Naive B cell (primary cell): ENCODE measurements around the gene SP5. TPM values are rescaled to one million over a fixed set of nuclear protein-coding genes. Genes with fewer than 3 reads are reported as not detected.

Source experiments
- ATAC-seq, 2 donors: fragments of 150-1000 bp; cut with Tn5 transposase; 2 replicates each; pipeline ENCODE4 v1.10.0; 2021; ENCODE audit warnings: low read depth in 2 of 2, mild to moderate bottlenecking in 2 of 2, moderate library complexity in 2 of 2
- DNase-seq: peaks from one replicate; pipeline ENCODE4 v3.0.0; 2022
- H3K27ac Mint-ChIP-seq, 6 donors: one replicate each; pipeline ENCODE4 v1.8.0; 2020 to 2022; ENCODE audit warnings: mild to moderate bottlenecking in 6 of 6, mixed read lengths in 6 of 6, moderate library complexity in 5 of 6, inconsistent platforms in 2 of 6
- H3K27me3 Mint-ChIP-seq, 3 donors: one replicate each; pipeline ENCODE4 v1.8.0; 2021 to 2022; ENCODE audit warnings: mixed read lengths in 3 of 3, mild to moderate bottlenecking in 1 of 3
- H3K36me3 Mint-ChIP-seq, 2 donors: one replicate each; pipeline ENCODE4 v1.8.0; 2020 to 2022; ENCODE audit warnings: mixed read lengths in 2 of 2, inconsistent platforms in 1 of 2, mild to moderate bottlenecking in 1 of 2
- H3K4me1 Mint-ChIP-seq, 3 donors: one replicate each; pipeline ENCODE4 v1.8.0; 2020 to 2022; ENCODE audit warnings: mixed read lengths in 3 of 3, inconsistent platforms in 1 of 3, mild to moderate bottlenecking in 1 of 3, moderate library complexity in 1 of 3
- H3K4me3 Mint-ChIP-seq, 8 donors: one replicate each; pipeline ENCODE4 v1.8.0; 2020 to 2022; ENCODE audit warnings: mild to moderate bottlenecking in 8 of 8, mixed read lengths in 8 of 8, moderate library complexity in 8 of 8, inconsistent platforms in 2 of 8
- H3K9me3 Mint-ChIP-seq, 7 donors: one replicate each; pipeline ENCODE4 v1.8.0; 2020 to 2022; ENCODE audit warnings: mixed read lengths in 7 of 7, mild to moderate bottlenecking in 5 of 7, inconsistent platforms in 2 of 7, moderate library complexity in 1 of 7
- polyA plus RNA-seq, 6 donors: library from polyadenylated mRNA; unstranded; fragments of 300-500 nt; fragmentation: Illumina TruSeq; gene quantifications; one replicate each; pipeline ENCODE4 v1.2.3, GENCODE V29; 2021; ENCODE audit warnings: low read depth in 6 of 6

The SP5 gene
- polyA plus RNA-seq, 6 donors from 2014 or later: not detected

DNA sequence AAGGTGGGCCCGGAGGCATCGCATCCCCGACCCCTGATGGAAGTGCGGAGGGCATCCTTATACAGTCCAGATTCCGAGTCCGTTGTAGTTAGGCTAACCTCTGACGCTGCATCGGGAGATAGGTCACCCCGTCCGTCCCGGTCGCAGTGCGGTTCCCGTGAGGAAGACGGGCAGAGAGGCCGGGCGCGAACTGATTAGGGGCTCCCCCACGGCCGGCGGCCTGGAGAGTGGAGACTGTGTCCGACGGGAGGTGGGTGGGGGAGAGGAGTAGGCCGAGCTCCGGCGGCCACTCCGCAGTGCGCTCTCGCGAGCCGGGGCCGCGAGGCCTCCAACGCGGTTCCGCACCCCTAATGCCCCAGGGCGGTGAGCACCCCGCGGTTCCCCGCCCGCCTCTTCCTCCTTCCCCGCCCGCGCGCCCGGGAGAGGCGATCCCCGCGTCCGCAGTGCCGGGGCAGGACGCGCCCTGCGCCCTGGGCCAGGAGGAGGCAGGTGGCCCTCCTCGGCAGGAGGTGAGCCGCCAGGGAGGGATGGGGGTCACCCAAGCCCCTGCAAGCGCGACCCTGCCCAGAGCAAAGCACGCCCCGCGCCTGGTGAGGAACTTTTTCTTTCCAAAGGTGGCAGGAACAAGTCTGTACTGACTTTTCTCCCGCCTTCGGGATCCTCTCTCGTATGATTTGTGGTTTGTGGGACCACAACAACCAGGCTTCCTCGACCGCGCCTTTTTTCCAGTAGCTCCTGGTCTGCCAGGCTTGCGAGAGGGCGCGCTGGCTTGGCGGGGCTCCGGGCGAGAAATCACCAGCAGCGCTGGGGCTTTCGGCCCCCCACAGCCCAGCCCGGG, 1.4 kb upstream of the SP5 start:
- H3K27ac Mint-ChIP-seq: no peak overlapping the region
- H3K9me3 Mint-ChIP-seq: peaks cover 0 to 5% (median 3%) of the 10 kb centered on the region in 7 donors
- H3K36me3 Mint-ChIP-seq: peaks cover 0 to 16% of the 10 kb centered on the region in 2 donors
- peaks cover 57 to 70% (median 70%) of the 10 kb centered on the region in 3 donors for H3K27me3 Mint-ChIP-seq
- H3K4me1 Mint-ChIP-seq: peaks cover 17 to 20% (median 20%) of the 10 kb centered on the region in 3 donors
- peak overlapping the region in 6 of 8 donors; percentile 18 to 73 (median 45) for H3K4me3 Mint-ChIP-seq
- ATAC-seq (no peak), DNase-seq (no peak)

DNA sequence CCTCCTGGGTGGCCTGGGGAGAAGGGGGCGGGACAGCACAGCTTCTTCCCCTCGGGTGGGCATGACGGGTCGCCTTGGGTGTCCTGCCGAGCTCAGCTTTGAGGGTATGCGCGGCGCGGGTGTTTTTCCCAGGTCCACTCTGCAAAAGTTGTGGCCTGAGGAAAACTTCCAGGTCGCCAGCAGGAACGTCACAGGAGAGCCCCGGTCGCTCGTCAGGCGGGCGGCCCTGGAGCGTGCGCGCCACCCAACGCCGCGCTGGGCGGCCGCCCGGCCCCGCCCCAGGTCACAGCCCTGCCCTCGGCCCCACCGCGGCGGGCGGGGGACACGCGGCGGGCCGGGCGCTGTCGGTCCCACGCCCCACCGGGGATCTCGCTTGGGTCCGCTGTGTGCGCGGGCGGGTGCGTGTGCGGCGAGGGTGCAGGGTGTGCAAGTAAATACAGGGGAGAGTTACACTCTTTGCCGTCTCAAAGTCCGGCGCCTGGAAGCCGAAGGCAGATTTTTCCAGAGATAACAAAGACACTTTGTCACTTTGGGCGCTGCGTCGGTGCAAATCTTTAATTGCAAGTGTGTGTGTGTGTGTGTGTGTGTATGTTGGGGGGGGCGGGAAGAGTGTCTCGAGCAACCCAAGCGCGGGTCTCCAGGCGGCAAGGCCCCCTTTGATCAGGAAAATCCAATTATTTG, 616 bp upstream of the SP5 start:
- Mint-ChIP-seq H3K9me3 (peaks cover 0 to 5% (median 3%) of the 10 kb centered on the region in 7 donors), H3K4me1 (peaks cover 17 to 20% (median 20%) of the 10 kb centered on the region in 3 donors), H3K4me3 (peak overlapping the region; percentile 73 to 89 (median 84)), H3K36me3 (peaks cover 0 to 16% of the 10 kb centered on the region in 2 donors), H3K27ac (peak overlapping the region in 2 of 6 donors; percentile 22 to 49), H3K27me3 (peaks cover 53 to 73% (median 72%) of the 10 kb centered on the region in 3 donors)
- DNase-seq (no peak), ATAC-seq (no peak)

DNA sequence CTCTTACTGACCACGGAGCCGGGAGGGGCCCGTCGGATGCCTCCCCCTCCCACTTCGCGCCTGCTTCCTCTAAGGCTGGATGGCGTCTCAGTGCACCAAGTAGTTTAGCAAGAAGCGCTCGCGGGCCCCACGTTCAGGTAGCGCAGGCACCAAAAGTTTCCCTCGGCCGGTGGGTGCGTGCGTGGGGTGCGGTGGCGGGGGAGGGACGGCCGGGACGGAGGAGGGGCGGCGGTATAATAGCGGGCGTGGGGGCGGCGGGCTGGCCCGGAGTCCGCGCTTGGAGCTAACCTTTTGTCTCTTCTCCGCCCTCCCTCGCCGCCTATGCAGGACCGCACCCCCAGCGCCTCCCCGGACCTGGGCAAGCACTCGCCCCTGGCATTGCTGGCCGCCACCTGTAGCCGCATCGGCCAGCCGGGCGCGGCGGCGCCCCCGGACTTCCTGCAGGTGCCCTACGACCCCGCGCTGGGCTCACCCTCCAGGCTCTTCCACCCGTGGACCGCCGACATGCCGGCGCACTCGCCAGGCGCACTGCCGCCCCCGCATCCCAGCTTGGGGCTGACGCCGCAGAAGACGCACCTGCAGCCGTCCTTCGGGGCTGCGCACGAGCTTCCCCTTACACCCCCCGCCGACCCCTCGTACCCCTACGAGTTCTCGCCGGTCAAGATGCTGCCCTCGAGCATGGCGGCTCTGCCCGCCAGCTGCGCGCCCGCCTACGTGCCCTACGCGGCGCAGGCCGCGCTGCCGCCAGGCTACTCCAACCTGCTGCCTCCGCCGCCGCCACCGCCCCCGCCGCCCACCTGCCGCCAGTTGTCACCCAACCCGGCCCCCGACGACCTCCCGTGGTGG, 1.0 kb downstream of the SP5 start:
- Mint-ChIP-seq H3K27me3 (peaks cover 46 to 64% (median 60%) of the 10 kb centered on the region in 3 donors), H3K4me1 (peaks cover 17 to 20% (median 20%) of the 10 kb centered on the region in 3 donors), H3K36me3 (peaks cover 0 to 7% of the 10 kb centered on the region in 2 donors), H3K9me3 (no peaks in the 10 kb centered on the region), H3K27ac (peak overlapping the region in 1 of 6 donors; percentile 41), H3K4me3 (peak overlapping the region in 7 of 8 donors; percentile 73 to 85 (median 80))
- ATAC-seq (no peak), DNase-seq (no peak)

DNA sequence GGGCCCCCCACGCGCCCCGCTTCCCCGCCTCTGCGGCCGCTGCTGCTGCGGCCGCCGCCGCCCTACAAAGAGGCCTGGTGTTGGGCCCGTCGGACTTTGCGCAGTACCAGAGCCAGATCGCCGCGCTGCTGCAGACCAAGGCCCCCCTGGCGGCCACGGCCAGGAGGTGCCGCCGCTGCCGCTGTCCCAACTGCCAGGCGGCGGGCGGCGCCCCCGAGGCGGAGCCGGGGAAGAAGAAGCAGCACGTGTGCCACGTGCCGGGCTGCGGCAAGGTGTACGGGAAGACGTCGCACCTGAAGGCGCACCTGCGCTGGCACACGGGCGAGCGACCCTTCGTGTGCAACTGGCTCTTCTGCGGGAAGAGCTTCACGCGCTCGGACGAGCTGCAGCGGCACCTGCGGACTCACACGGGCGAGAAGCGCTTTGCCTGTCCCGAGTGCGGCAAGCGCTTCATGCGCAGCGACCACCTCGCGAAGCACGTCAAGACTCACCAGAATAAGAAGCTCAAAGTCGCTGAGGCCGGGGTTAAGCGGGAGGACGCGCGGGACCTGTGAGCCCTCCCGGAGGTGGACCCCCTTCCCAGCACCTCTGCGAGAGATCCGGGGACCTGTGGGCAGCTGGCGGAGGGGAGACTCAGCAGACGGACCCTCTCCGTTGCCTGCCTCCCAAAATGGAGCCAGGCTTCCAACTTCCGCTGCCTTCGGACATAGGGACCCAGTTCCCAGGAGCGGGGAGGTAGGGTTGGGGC, 1.9 kb downstream of the SP5 start:
- no peak for DNase-seq
- Mint-ChIP-seq H3K4me1 (peaks cover 17 to 20% (median 20%) of the 10 kb centered on the region in 3 donors), H3K27me3 (peaks cover 51 to 66% (median 58%) of the 10 kb centered on the region in 3 donors), H3K36me3 (peaks cover 0 to 7% of the 10 kb centered on the region in 2 donors), H3K9me3 (no peaks in the 10 kb centered on the region), H3K27ac (peak overlapping the region in 2 of 6 donors; percentile 27 to 81), H3K4me3 (peak overlapping the region in 6 of 8 donors; percentile 4 to 83 (median 42))
- ATAC-seq: no peak

DNA sequence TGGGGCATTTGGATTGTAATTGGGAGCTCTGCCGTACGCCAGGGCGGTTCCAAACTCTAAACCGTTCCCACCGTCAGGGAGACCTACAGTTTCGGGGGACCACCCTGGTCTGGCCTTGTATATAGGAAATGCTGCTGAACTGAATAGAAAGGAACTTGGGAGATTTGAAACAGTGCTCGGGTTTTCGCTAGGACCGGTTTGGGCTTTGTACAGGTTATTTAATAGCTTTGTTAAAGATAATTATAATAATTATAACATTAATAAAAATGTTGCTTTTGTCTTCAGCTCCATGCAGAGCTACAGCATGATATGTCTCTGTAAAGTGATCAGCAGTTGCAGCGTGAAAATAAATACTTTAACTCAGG, 2.4 kb downstream of the SP5 start:
- Mint-ChIP-seq H3K4me1 (peaks cover 17 to 20% (median 19%) of the 10 kb centered on the region in 3 donors), H3K27me3 (peaks cover 52 to 66% (median 58%) of the 10 kb centered on the region in 3 donors), H3K4me3 (peak overlapping the region in 5 of 8 donors; percentile 4 to 59 (median 43)), H3K9me3 (no peaks in the 10 kb centered on the region), H3K27ac (peak overlapping the region in 1 of 6 donors; percentile 27), H3K36me3 (peaks cover 0 to 7% of the 10 kb centered on the region in 2 donors)
- DNase-seq (no peak), ATAC-seq (no peak)

DNA sequence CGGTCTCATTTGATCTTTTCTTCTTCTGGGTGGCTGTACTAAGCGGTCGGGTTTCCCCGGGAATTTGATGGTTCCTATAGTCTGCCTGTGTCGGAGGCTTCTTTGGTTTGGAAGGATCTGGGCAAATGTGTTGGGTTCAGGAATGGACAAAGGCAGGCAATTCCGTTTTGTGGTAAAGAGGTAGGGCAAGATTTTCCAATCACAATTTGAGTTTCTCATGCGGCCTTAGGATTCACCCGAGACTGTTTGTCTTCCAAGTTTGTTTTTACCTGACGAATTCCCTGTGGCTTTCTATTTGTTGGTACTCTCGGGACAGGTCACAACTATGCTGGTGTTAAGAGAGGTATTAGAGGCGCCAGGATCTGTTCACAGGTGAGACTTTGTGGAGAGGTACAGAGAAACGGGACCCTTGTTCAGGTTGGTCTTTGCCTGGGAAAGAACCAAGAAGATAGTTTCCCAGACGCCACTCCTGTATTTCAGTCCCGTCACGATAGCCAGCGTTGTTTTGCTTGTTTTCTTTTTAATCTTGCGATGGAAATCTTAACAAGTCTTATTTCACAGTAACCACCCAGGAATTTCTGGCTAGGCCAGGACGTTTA, 3.0 kb downstream of the SP5 start:
- H3K27ac Mint-ChIP-seq: no peak overlapping the region
- no peak for ATAC-seq

DNA sequence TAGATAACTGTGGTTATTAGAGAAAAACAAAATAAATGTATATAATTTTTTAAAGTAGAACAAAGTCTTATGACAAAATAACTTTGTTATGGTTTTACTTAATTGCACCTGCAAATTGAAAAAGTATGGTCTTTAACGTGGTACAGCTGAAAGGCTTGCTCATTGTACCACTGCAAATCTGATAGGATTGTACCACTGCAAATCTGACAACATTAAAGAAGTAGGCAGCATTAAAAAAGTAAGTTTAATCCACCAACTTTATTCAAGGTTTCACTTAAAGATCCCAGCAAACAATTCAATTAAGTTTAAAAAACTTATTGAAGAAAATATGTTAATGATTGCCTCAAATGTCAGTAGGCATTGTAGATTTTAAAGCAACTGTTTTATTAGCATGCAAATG, 4.7 kb downstream of the SP5 start:
- Mint-ChIP-seq H3K27me3 (peaks cover 56 to 74% (median 65%) of the 10 kb centered on the region in 3 donors), H3K9me3 (peaks cover 0 to 2% (median 0%) of the 10 kb centered on the region in 7 donors), H3K4me3 (no peak overlapping the region), H3K36me3 (peaks cover 0 to 7% of the 10 kb centered on the region in 2 donors), H3K27ac (no peak overlapping the region), H3K4me1 (peaks cover 15 to 17% (median 17%) of the 10 kb centered on the region in 3 donors)
- DNase-seq: no peak
- ATAC-seq: no peak

More for the DNA sequence above, 3.0 kb downstream of the SP5 start:
- Mint-ChIP-seq H3K27me3 (peaks cover 48 to 65% (median 56%) of the 10 kb centered on the region in 3 donors), H3K4me1 (peaks cover 17 to 20% (median 19%) of the 10 kb centered on the region in 3 donors), H3K36me3 (peaks cover 0 to 7% of the 10 kb centered on the region in 2 donors), H3K9me3 (no peaks in the 10 kb centered on the region), H3K4me3 (peak overlapping the region in 6 of 8 donors; percentile 4 to 75 (median 56))
- DNase-seq: no peak

DNA sequence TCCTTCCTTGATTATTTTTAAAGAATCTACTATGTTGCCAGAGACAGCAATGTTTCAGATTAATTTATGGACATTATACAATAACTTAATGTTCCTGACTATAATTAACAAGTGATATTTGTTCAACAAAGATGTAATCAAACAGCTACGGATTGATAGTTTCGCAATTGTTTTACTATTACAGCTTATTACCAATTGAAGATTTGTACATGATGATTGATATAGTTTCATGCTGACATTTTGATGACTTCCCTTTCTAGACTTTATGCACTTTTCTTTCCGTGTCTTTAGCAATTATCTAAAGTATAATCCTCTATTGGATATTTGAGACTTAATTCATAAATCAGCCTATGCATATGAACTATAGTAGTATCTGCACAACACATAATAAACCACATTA, 6.5 kb downstream of the SP5 start:
- Mint-ChIP-seq H3K36me3 (peaks cover 0 to 7% of the 10 kb centered on the region in 2 donors), H3K9me3 (peaks cover 0 to 2% (median 0%) of the 10 kb centered on the region in 7 donors), H3K4me3 (no peak overlapping the region), H3K27me3 (peaks cover 55 to 72% (median 67%) of the 10 kb centered on the region in 3 donors), H3K27ac (no peak overlapping the region), H3K4me1 (peaks cover 6 to 9% (median 8%) of the 10 kb centered on the region in 3 donors)
- no peak for DNase-seq
- no peak for ATAC-seq

DNA sequence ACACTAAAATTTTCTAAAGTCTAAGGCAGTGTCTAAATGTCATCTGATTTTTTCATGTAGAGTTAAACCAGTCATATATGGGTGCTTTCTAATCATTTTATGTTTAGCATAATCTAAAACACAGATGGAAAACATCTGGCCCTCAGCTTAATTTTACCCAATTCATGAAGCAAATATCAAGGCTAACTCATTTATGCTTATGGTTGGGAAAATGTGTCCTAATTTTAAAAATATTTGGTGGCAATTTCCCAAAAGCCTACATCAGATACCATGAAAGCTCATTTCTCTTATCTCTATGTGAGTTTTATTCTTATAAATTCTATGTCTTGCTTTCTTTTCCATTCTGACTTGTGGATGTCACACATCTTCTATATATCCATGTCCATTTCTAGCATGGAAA, 7.2 kb downstream of the SP5 start:
- Mint-ChIP-seq H3K27me3 (peaks cover 55 to 71% (median 68%) of the 10 kb centered on the region in 3 donors), H3K9me3 (peaks cover 0 to 2% (median 0%) of the 10 kb centered on the region in 7 donors), H3K4me3 (no peak overlapping the region), H3K4me1 (peaks cover 2 to 8% (median 6%) of the 10 kb centered on the region in 3 donors), H3K27ac (no peak overlapping the region), H3K36me3 (peaks cover 0 to 7% of the 10 kb centered on the region in 2 donors)
- ATAC-seq (no peak), DNase-seq (no peak)

DNA sequence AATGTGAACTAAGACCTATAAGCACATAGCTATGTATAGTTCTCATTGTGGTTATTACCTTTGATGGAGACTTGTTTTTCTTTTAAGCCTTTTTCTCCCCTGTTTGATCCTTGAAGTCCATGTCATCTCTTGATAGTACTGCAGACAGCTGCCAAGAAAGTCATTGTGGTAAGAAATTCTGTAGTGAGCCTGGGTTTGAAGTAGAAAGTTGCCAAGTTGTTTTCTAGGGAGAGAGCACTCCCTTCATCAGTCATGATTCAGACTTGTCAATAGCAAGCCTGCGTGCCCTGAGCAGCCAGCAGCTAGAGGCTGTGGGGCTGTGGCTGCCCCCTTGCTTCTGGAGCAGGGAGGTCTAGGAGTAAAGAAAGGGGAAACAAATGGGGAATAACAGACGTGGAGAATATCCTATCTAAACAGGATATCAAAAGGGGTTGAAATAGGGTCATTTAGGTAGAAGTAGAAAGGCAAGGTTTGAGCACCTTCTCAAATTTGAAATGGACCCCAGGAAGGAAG, 8.4 kb downstream of the SP5 start:
- H3K27me3 Mint-ChIP-seq: peaks cover 51 to 70% (median 66%) of the 10 kb centered on the region in 3 donors

DNA sequence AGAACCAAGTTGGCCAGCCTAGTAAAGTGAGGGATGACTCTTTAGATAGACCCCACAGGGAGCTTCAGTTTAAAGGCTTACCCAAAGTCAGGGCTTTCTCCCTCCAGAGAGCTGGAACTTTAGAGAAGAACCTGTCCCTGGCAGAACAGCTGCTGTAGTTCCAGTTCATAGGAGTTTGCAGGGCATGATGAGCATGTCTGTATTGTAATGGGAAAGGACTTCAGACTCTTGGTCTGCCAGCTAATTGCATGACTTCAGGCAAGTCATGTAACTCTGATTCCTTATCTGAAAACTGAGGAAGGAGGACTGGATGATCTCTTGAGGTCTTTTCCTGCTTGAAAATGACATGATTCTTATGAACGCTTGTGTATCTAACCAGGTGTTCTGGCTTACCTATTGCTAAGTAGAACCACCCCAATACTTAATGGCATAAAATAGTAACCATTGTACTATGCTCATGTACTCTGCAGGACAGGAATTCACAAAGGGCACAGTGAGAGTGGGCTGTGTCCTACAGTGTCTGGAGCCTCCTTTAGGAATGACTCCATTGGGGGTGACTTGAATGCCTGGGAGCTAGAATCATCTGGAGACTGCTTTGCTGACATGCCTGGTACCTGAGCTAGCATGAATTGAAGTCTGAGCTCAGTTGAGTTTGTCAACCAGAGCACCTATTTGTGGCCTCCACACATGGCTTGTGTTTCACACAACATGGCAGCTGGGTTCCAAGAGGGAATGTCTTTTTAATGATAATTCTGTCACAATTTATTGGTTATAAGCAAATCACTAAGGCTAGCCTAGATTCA, 18.9 kb downstream of the SP5 start:
- H3K27me3 Mint-ChIP-seq: peaks cover 21 to 39% (median 36%) of the 10 kb centered on the region in 3 donors

More for the DNA sequence above, 8.4 kb downstream of the SP5 start:
- Mint-ChIP-seq H3K4me3 (no peak overlapping the region), H3K36me3 (no peaks in the 10 kb centered on the region), H3K9me3 (peaks cover 0 to 8% (median 1%) of the 10 kb centered on the region in 7 donors), H3K4me1 (no peaks in the 10 kb centered on the region), H3K27ac (no peak overlapping the region)
- no peak for DNase-seq
- no peak for ATAC-seq

More for the DNA sequence above, 18.9 kb downstream of the SP5 start:
- Mint-ChIP-seq H3K27ac (no peak overlapping the region), H3K36me3 (no peaks in the 10 kb centered on the region), H3K4me1 (no peaks in the 10 kb centered on the region), H3K9me3 (peaks cover 0 to 19% (median 3%) of the 10 kb centered on the region in 7 donors), H3K4me3 (no peak overlapping the region)
- DNase-seq: no peak
- ATAC-seq: no peak
